ENCODE measurements around the gene DDX4.

- TF ChIP-seq, protein P1, sequence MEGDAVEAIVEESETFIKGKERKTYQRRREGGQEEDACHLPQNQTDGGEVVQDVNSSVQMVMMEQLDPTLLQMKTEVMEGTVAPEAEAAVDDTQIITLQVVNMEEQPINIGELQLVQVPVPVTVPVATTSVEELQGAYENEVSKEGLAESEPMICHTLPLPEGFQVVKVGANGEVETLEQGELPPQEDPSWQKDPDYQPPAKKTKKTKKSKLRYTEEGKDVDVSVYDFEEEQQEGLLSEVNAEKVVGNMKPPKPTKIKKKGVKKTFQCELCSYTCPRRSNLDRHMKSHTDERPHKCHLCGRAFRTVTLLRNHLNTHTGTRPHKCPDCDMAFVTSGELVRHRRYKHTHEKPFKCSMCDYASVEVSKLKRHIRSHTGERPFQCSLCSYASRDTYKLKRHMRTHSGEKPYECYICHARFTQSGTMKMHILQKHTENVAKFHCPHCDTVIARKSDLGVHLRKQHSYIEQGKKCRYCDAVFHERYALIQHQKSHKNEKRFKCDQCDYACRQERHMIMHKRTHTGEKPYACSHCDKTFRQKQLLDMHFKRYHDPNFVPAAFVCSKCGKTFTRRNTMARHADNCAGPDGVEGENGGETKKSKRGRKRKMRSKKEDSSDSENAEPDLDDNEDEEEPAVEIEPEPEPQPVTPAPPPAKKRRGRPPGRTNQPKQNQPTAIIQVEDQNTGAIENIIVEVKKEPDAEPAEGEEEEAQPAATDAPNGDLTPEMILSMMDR (IDR thresholded peaks at IDR 0.05): no peak
- TF ChIP-seq POLR2A (IDR thresholded peaks at IDR 0.05): no peak
Measured at GRCh38 chr5:55737793-55738192, at the start of gene DDX4.

Data from adrenal gland (tissue), 5 donors.